ENCODE measurements around the gene DDOST. TPM values are rescaled to one million over a fixed set of nuclear protein-coding genes. Genes with fewer than 3 reads are reported as not detected.

DDOST gene
- total RNA-seq, 2 experiments from 2014 or later: 96.1 to 101 TPM

DNA sequence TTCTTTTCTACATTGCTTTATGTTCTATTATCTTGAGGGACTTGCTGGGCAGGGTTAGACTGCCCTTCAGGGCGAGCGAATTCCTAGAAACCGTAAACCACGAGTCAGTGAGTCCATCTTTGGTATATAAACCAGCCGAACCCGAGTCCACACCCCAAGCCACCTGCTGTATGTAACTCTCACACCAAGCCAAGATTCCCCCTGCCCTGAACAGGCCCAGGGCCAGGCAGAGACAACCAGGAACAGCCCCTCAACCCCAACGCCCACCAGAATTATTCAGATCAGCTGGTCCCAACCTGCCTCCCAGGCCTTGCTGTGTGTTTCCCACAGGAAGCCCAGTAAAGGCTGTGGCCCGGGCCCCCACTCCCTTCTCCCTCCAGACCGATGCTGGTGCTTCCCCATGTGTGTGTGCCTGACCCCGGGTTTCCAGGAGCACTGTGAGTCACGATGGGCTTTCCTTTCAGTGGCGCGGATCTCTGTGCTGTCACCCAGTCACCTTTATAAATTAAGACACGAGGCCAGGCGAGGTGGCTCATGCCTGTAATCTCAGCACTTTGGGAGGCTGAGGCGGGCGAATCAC is 39.6 kb upstream of the DDOST start:
- Histone ChIP-seq H3K36me3 (ENCODE audit: insufficient read depth, low read length) (no peaks in the 10 kb centered on the region), H3K9me3 (ENCODE audit: control insufficient read depth in 1 of 2, insufficient read depth in 1 of 2, low read length in 2 of 2) (no peaks in the 10 kb centered on the region), H3K4me3 (ENCODE audit: low read length) (no peak overlapping the region), H3K4me1 (ENCODE audit: insufficient read depth, low read length) (peaks cover 13% of the 10 kb centered on the region), H3K27me3 (ENCODE audit: control insufficient read depth in 1 of 2, insufficient read depth in 2 of 2, low read length in 2 of 2) (no peaks in the 10 kb centered on the region), H3K27ac (ENCODE audit: low read depth in 1 of 2, low read length in 2 of 2) (no peak overlapping the region)
- TF ChIP-seq, protein P1, sequence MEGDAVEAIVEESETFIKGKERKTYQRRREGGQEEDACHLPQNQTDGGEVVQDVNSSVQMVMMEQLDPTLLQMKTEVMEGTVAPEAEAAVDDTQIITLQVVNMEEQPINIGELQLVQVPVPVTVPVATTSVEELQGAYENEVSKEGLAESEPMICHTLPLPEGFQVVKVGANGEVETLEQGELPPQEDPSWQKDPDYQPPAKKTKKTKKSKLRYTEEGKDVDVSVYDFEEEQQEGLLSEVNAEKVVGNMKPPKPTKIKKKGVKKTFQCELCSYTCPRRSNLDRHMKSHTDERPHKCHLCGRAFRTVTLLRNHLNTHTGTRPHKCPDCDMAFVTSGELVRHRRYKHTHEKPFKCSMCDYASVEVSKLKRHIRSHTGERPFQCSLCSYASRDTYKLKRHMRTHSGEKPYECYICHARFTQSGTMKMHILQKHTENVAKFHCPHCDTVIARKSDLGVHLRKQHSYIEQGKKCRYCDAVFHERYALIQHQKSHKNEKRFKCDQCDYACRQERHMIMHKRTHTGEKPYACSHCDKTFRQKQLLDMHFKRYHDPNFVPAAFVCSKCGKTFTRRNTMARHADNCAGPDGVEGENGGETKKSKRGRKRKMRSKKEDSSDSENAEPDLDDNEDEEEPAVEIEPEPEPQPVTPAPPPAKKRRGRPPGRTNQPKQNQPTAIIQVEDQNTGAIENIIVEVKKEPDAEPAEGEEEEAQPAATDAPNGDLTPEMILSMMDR (IDR thresholded peaks at IDR 0.05): no peak
- H3K27ac Mint-ChIP-seq: no peak overlapping the region
- POLR2A ChIA-PET: no interaction called here
- no peak for ATAC-seq (ENCODE audit: poor library complexity)
- peaks cover 5% of the 10 kb centered on the region for H3K4me1 Mint-ChIP-seq (ENCODE audit: low read depth)
- H3K4me3 Mint-ChIP-seq: no peak overlapping the region
- no peaks in the 10 kb centered on the region for H3K9me3 Mint-ChIP-seq
- DNase-seq: no peak
- intact Hi-C loops (cut with DNase I, micrococcal nuclease): no loop called here
- H3K36me3 Mint-ChIP-seq (ENCODE audit: low read depth): no peaks in the 10 kb centered on the region
- H3K27me3 Mint-ChIP-seq: no peaks in the 10 kb centered on the region
- CTCF ChIA-PET: no interaction called here

- H3K4me1 Mint-ChIP-seq (ENCODE audit: low read depth): peaks cover 5% of the 10 kb centered on the region
- no peak overlapping the region for H3K4me3 ChIP-seq (ENCODE audit: low read length)
- H3K4me1 ChIP-seq (ENCODE audit: insufficient read depth, low read length): peaks cover 13% of the 10 kb centered on the region
- no peaks in the 10 kb centered on the region for H3K36me3 Mint-ChIP-seq (ENCODE audit: low read depth)
- no peak for ATAC-seq (ENCODE audit: poor library complexity)
- no peaks in the 10 kb centered on the region for H3K27me3 Mint-ChIP-seq
- TF ChIP-seq, protein P1 (IDR thresholded peaks at IDR 0.05): no peak
- no peak overlapping the region for H3K27ac ChIP-seq (ENCODE audit: low read depth in 1 of 2, low read length in 2 of 2)
- intact Hi-C loops (cut with DNase I, micrococcal nuclease): loop anchor here (5.0 to 10.0 kb wide), 3 partner anchors 88 to 275 kb away; partner anchors contain the start of gene HP1BP3 (in 1 of the 2)
- no peak overlapping the region for H3K4me3 Mint-ChIP-seq
- ChIA-PET CTCF (no interaction called here), POLR2A (no interaction called here)
- no peaks in the 10 kb centered on the region for H3K9me3 Mint-ChIP-seq
- H3K36me3 ChIP-seq (ENCODE audit: insufficient read depth, low read length): no peaks in the 10 kb centered on the region
- no peak for DNase-seq
- no peak overlapping the region for H3K27ac Mint-ChIP-seq
- H3K27me3 ChIP-seq (ENCODE audit: control insufficient read depth in 1 of 2, insufficient read depth in 2 of 2, low read length in 2 of 2): no peaks in the 10 kb centered on the region
- H3K9me3 ChIP-seq (ENCODE audit: control insufficient read depth in 1 of 2, insufficient read depth in 1 of 2, low read length in 2 of 2): no peaks in the 10 kb centered on the region
Measured at GRCh38 chr1:20699558-20699957, 38.4 kb upstream of the DDOST start.

- no peak overlapping the region for H3K4me3 ChIP-seq (ENCODE audit: low read length)
- Mint-ChIP-seq H3K4me1 (ENCODE audit: low read depth) (peaks cover 5% of the 10 kb centered on the region), H3K36me3 (ENCODE audit: low read depth) (no peaks in the 10 kb centered on the region), H3K4me3 (no peak overlapping the region), H3K9me3 (no peaks in the 10 kb centered on the region), H3K27ac (no peak overlapping the region), H3K27me3 (no peaks in the 10 kb centered on the region)
- no peaks in the 10 kb centered on the region for H3K36me3 ChIP-seq (ENCODE audit: insufficient read depth, low read length)
- POLR2A ChIA-PET: no interaction called here
- CTCF ChIA-PET: no interaction called here
- H3K27ac ChIP-seq (ENCODE audit: low read depth in 1 of 2, low read length in 2 of 2): no peak overlapping the region
- H3K27me3 ChIP-seq (ENCODE audit: control insufficient read depth in 1 of 2, insufficient read depth in 2 of 2, low read length in 2 of 2): no peaks in the 10 kb centered on the region
- ATAC-seq (ENCODE audit: poor library complexity): no peak
- TF ChIP-seq, protein P1 (IDR thresholded peaks at IDR 0.05): no peak
- H3K4me1 ChIP-seq (ENCODE audit: insufficient read depth, low read length): peaks cover 13% of the 10 kb centered on the region
- DNase-seq: no peak
- intact Hi-C loops (cut with DNase I, micrococcal nuclease): loop anchor here (5.0 to 10.0 kb wide), 3 partner anchors 89 to 276 kb away; partner anchors contain the start of gene HP1BP3 (in 1 of the 2)
- no peaks in the 10 kb centered on the region for H3K9me3 ChIP-seq (ENCODE audit: control insufficient read depth in 1 of 2, insufficient read depth in 1 of 2, low read length in 2 of 2)
Measured at GRCh38 chr1:20698195-20698910, 37.2 kb upstream of the DDOST start.

All from CD4-positive, alpha-beta T cell (primary cell).